ENCODE measurements around the gene GMPR2.

GRCh38 chr14:24286996-24287395, 54.3 kb downstream of the GMPR2 start:
- TF ChIP-seq CTCF (IDR thresholded peaks at IDR 0.05) (no peak), POLR2A (IDR thresholded peaks at IDR 0.05) (no peak)

All from testis (tissue), 2 donors.